Inflammatory macrophage treated with lipopolysaccharide for 4 hours (primary cell): ENCODE results near the gene LARGE1.

Experiments used
- DNase-seq: peaks from one replicate; pipeline ENCODE4 v3.0.0-alpha.2; 2020

LARGE1 gene

DNA sequence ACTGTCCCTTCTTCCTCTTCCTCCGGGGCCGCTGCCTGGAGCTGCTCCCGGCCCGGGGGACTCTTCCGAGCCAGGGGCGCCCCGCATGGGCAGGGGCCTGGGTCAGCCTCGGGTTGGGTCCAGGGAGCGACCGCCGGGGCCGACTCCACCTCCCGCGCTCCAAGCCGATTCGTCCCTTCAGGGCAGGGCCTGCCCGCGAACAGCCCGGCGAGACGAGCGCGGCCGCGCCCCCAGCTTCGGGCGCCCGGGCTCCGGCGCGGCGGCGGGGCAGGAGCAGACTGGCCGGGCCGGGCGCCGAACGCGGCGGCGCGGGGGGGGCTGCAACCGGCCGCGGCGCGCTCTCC lies at the start of gene LARGE1:
TSS of gene LARGE1 (minus strand) at position 280 of the 344 bp plus-strand sequence.
- DNase-seq: no peak

- DNase-seq: no peak
These were observed 48.8 kb upstream of the LARGE1 start for GRCh38 chr22:33969045-33969444.

- no peak for DNase-seq
These were observed 43.8 kb upstream of the LARGE1 start for GRCh38 chr22:33964121-33964520.

GRCh38 chr22:33962409-33962808 lies 42.1 kb upstream of the LARGE1 start:
- DNase-seq: no peak

GRCh38 chr22:33958741-33959140 lies 38.5 kb upstream of the LARGE1 start:
- DNase-seq: no peak

GRCh38 chr22:33957086-33957485 lies 36.8 kb upstream of the LARGE1 start:
- no peak for DNase-seq

GRCh38 chr22:33952776-33953175 lies 32.5 kb upstream of the LARGE1 start:
- no peak for DNase-seq

DNA sequence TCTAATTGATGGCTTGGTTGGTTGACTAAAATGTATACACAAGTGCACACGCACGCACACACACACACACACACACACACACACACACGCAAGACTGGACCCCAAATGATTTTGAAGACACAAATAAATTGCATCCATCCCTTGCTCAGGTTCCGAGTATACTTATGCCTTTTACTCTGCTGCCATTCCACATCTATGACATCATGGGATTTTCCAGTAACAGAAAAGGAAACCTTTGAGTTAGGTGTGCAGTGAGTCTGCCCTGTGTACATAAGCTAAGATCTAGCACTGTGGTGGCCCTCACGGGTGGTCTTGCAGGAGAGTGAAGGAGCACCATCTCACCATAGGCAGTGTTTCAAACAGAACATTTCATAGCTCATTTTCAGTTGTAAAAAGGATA lies 20.5 kb upstream of the LARGE1 start:
- DNase-seq: no peak

GRCh38 chr22:33932997-33933396 lies 12.7 kb upstream of the LARGE1 start:
- DNase-seq: no peak

GRCh38 chr22:33931406-33931805 lies 11.1 kb upstream of the LARGE1 start:
- no peak for DNase-seq

- DNase-seq: no peak
These were observed 7.5 kb upstream of the LARGE1 start for GRCh38 chr22:33927752-33928151.

DNA sequence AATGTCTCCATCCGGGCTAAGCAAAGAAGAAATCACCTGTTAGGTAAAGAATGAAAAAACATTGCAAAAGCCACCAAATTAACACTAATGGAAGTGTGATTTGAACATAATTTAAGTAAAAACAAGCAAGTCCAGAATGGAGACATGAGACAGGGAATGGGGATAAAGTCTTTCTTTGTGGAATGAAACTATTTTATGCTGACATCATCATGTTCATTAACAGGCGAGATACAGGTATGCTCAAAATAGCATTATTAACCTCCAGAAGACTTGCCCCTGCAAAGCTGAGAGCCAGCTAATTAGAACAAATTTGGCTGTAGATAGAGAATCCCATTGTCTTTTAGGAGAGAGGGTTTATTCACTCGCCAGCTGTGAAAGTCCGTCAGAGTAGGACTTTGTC lies 4.9 kb upstream of the LARGE1 start:
- DNase-seq: no peak

GRCh38 chr22:33923660-33924246 lies 3.5 kb upstream of the LARGE1 start:
- peak; percentile 54 for DNase-seq

GRCh38 chr22:33923033-33923432 lies 2.8 kb upstream of the LARGE1 start:
- no peak for DNase-seq

DNA sequence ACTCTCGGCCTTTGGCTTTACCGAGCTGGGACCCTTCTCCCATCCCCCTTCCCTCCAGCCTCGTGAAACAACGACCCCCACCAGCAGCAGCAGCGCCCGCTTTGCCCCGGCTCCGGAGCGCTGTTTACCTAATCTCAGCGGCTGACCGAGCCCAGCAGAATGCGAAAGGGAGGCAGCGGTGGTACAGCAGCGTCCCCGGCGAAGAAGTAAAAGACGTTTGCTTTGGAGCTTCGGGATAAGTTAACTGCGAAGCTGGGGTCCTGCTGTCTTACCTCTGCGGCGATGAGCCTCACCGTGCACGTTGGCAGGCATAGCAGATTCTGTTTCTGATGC lies 2.0 kb upstream of the LARGE1 start:
- DNase-seq: no peak

- DNase-seq: no peak
These were observed 1.5 kb upstream of the LARGE1 start for GRCh38 chr22:33921525-33922348.

- DNase-seq: peak; percentile 93
These were observed 750 bp upstream of the LARGE1 start for GRCh38 chr22:33920927-33921524.

- DNase-seq: no peak
These were observed 682 bp downstream of the LARGE1 start for GRCh38 chr22:33919391-33920196.

- DNase-seq: no peak
These were observed 1.5 kb downstream of the LARGE1 start for GRCh38 chr22:33918676-33919365.

- DNase-seq: no peak
These were observed 2.4 kb downstream of the LARGE1 start for GRCh38 chr22:33917744-33918406.

GRCh38 chr22:33914699-33915098 lies 5.6 kb downstream of the LARGE1 start:
- no peak for DNase-seq

DNA sequence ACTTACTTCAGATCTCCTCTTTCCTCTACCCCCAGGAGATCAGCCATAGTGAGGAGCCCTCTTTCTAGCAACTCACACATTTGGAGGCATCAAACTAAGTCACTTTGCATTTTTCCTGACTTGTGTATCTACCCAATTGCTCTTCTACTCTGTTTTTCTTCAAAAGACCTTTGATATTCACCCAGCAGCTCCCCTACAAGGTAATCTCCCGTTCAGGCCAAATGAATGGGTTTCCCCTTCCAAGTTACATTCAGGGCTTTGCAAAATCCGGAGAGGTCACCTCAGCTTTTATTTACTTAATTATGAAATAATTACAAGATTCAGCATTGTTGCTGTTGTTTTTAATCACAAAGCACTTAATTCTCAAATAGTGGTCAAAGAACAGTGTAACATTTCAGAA lies 6.1 kb downstream of the LARGE1 start:
- DNase-seq: no peak
